Measurements from ENCODE around the gene NCBP1.

NCBP1 gene

DNA sequence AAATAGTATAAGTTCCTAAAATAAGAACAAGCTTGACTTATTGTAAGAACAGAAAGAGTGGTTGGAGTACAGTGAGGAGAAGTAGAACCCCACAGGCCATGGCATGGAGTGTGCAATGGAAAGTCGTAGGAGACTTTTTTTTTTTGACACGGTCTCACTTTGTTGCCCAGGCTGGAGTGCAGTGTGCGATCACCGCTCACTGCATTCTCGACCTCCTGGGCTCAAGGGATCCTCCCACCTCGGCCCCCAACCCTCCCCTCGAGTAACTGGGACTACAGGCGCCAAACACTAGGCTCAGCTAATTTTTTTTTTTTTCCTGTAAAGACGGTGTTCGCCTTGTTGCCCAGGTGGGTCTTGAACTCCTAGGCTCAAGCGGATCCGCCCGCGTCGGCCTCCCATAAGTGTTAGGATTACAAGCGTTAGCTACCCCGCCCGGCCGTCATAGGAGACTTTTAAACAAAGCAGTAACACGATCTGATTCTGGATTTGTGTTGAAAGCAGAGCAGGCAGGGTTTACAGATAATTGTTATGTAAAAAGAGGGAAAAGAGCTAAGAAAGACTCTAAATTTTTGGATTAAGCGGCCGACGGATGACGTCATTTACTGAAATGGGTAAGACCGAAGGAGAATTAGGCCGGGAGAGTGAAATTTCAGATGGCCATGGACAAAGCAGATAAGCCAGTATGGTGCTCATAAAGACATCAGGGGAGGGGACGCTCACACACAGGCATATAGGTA lies 1.2 kb upstream of the NCBP1 start:
- peak overlapping the region; percentile 90 for H3K4me3 ChIP-seq (ENCODE audit: low read length)
- peaks cover 53% of the 10 kb centered on the region for H3K36me3 ChIP-seq (ENCODE audit: control insufficient read depth, low read length)
- H3K9me3 ChIP-seq (ENCODE audit: control insufficient read depth, insufficient read depth, low read length) = no peaks in the 10 kb centered on the region
- peaks cover 90% of the 10 kb centered on the region for H3K79me2 ChIP-seq (ENCODE audit: control insufficient read depth, low read length)
- H3K27me3 ChIP-seq (ENCODE audit: control insufficient read depth, low read length) = no peaks in the 10 kb centered on the region
- H4K20me1 ChIP-seq (ENCODE audit: control insufficient read depth, insufficient read depth, low read depth, low read length) = peaks cover 6% of the 10 kb centered on the region; the same call in 1 of the 2 replicates
- H3K4me2 ChIP-seq (ENCODE audit: low read length) = peak overlapping the region; percentile 75
- H3K9me2 ChIP-seq (replicated peaks; ENCODE audit: control insufficient read depth, low read length) = no peaks in the 10 kb centered on the region
- TF ChIP-seq, protein P1, sequence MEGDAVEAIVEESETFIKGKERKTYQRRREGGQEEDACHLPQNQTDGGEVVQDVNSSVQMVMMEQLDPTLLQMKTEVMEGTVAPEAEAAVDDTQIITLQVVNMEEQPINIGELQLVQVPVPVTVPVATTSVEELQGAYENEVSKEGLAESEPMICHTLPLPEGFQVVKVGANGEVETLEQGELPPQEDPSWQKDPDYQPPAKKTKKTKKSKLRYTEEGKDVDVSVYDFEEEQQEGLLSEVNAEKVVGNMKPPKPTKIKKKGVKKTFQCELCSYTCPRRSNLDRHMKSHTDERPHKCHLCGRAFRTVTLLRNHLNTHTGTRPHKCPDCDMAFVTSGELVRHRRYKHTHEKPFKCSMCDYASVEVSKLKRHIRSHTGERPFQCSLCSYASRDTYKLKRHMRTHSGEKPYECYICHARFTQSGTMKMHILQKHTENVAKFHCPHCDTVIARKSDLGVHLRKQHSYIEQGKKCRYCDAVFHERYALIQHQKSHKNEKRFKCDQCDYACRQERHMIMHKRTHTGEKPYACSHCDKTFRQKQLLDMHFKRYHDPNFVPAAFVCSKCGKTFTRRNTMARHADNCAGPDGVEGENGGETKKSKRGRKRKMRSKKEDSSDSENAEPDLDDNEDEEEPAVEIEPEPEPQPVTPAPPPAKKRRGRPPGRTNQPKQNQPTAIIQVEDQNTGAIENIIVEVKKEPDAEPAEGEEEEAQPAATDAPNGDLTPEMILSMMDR (IDR thresholded peaks at IDR 0.05; ENCODE audit: low read depth, low read length, poor library complexity, severe bottlenecking) = no peak
- TF ChIP-seq EZH2phosphoT487 (IDR thresholded peaks at IDR 0.05; ENCODE audit: borderline replicate concordance, low read length) = no peak
- peaks cover 3% of the 10 kb centered on the region; the same call in 1 of the 2 replicates for H3F3A ChIP-seq (ENCODE audit: control insufficient read depth, insufficient read depth)
- H3K27ac ChIP-seq (ENCODE audit: low read depth, low read length) = peak overlapping the region; percentile 78
- H3K4me1 ChIP-seq (ENCODE audit: control insufficient read depth, low read length) = peaks cover 41% of the 10 kb centered on the region

DNA sequence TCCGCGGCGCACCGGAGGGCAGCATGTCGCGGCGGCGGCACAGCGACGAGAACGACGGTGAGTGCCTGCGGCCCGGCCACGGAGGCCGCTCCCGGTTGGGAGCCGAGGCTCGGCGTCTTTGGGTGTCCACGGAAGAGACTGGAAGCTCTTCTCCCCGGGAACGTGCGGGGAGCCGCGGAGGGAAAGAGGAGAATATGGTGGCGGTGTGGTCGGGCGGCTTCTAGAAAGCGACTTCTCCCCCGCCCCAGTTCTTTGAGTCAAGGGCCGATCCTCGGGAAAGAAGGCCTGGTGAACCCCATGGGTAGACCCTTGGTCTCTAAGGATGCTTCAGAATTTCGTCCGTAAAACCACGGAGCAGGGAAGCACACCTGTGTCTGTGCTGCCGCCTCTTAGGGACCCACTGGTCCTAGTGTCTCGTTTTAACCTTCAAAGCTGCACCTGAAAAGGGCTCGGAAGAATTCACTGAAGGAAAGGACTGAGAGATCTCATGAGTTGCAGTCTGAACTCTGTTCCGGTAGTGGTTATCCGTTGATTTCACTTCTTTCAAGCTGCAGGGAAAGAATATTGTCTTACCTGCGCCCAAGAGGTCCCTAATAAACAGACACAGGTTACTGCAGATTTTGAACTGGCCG lies 354 bp downstream of the NCBP1 start:
- peaks cover 40% of the 10 kb centered on the region for H3K4me1 ChIP-seq (ENCODE audit: control insufficient read depth, low read length)
- peaks cover 51% of the 10 kb centered on the region for H3K36me3 ChIP-seq (ENCODE audit: control insufficient read depth, low read length)
- no peaks in the 10 kb centered on the region for H3K9me2 ChIP-seq (replicated peaks; ENCODE audit: control insufficient read depth, low read length)
- peaks cover 92% of the 10 kb centered on the region for H3K79me2 ChIP-seq (ENCODE audit: control insufficient read depth, low read length)
- peak overlapping the region; percentile 75 for H3K4me2 ChIP-seq (ENCODE audit: low read length)
- TF ChIP-seq, protein P1 (IDR thresholded peaks at IDR 0.05; ENCODE audit: low read depth, low read length, poor library complexity, severe bottlenecking) = no peak
- TF ChIP-seq EZH2phosphoT487 (IDR thresholded peaks at IDR 0.05; ENCODE audit: borderline replicate concordance, low read length) = no peak
- no peaks in the 10 kb centered on the region for H3K27me3 ChIP-seq (ENCODE audit: control insufficient read depth, low read length)
- peak overlapping the region; percentile 78 for H3K27ac ChIP-seq (ENCODE audit: low read depth, low read length)
- H3K9me3 ChIP-seq (ENCODE audit: control insufficient read depth, insufficient read depth, low read length) = no peaks in the 10 kb centered on the region
- peaks cover 13% of the 10 kb centered on the region; the same call in 1 of the 2 replicates for H4K20me1 ChIP-seq (ENCODE audit: control insufficient read depth, insufficient read depth, low read depth, low read length)
- H3F3A ChIP-seq (ENCODE audit: control insufficient read depth, insufficient read depth) = peaks cover 3% of the 10 kb centered on the region; the same call in 1 of the 2 replicates
- H3K4me3 ChIP-seq (ENCODE audit: low read length) = peak overlapping the region; percentile 90

DNA sequence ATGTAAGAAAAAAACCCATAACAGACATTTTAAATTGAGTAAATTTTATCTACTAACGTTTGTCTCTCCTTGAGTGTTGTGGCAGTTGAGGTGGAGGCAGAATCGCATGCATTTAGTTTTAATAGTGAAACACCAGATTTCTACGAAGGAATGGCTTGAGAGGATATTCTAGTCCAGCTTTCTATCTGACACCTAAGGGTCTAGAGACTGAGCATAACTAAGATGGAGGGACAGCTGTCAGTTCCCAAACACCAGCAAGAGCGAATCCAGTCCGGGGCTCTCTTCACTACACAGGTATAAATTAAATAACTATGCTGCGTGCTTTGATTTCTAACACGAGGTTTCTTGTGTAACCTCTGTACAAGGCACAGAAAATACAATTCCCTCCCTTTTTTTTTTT lies 1.4 kb downstream of the NCBP1 start:
- H3K27ac ChIP-seq (ENCODE audit: low read depth, low read length) = no peak overlapping the region

More for the DNA sequence above, 1.4 kb downstream of the NCBP1 start:
- Histone ChIP-seq H3K36me3 (ENCODE audit: control insufficient read depth, low read length) (peaks cover 53% of the 10 kb centered on the region), H3K9me3 (ENCODE audit: control insufficient read depth, insufficient read depth, low read length) (no peaks in the 10 kb centered on the region), H3K9me2 (replicated peaks; ENCODE audit: control insufficient read depth, low read length) (no peaks in the 10 kb centered on the region), H3K79me2 (ENCODE audit: control insufficient read depth, low read length) (peaks cover 92% of the 10 kb centered on the region), H3K27me3 (ENCODE audit: control insufficient read depth, low read length) (no peaks in the 10 kb centered on the region), H3K4me3 (ENCODE audit: low read length) (peak overlapping the region; percentile 90), H4K20me1 (ENCODE audit: control insufficient read depth, insufficient read depth, low read depth, low read length) (peaks cover 22% of the 10 kb centered on the region), H3K4me1 (ENCODE audit: control insufficient read depth, low read length) (peaks cover 35% of the 10 kb centered on the region), H3K4me2 (ENCODE audit: low read length) (peak overlapping the region; percentile 75), H3F3A (ENCODE audit: control insufficient read depth, insufficient read depth) (peaks cover 3% of the 10 kb centered on the region; the same call in 1 of the 2 replicates)
- TF ChIP-seq, protein P1 (IDR thresholded peaks at IDR 0.05; ENCODE audit: low read depth, low read length, poor library complexity, severe bottlenecking) = no peak
- TF ChIP-seq EZH2phosphoT487 (IDR thresholded peaks at IDR 0.05; ENCODE audit: borderline replicate concordance, low read length) = no peak

Data from DOHH2 (cell line).